Esophagus muscularis mucosa (tissue), 4 donors: ENCODE data around the gene TNS4. TPM values are rescaled to one million over a fixed set of nuclear protein-coding genes. Genes with fewer than 3 reads are reported as not detected.

Experiments used
- DNase-seq: peaks from one replicate; pipeline ENCODE4 v3.0.0-alpha.2; 2017; ENCODE audit errors: extremely low spot score
- H3K27ac ChIP-seq, 4 donors: fragments of 200-600 bp; sonication (generic); replicated peaks in 1 of 4; 1 replicate in 3 of 4; 2 replicates in 1 of 4; pipeline ENCODE4 v1.5.1; 2016 to 2019; ENCODE audit warnings: mild to moderate bottlenecking in 1 of 4
- H3K27me3 ChIP-seq, 4 donors: fragments of 200-600 bp; sonication (generic); one replicate each; pipeline versions ENCODE4 v1.5.1 to v1.6.0; 2016 to 2019
- H3K36me3 ChIP-seq, 4 donors: fragments of 200-600 bp; sonication (generic); one replicate each; pipeline ENCODE4 v1.5.1; 2016 to 2019
- H3K4me1 ChIP-seq, 4 donors: fragments of 200-600 bp; sonication (generic); one replicate each; pipeline ENCODE4 v1.5.1; 2016 to 2019
- H3K4me3 ChIP-seq, 4 donors: fragments of 200-600 bp; sonication (generic); 1 replicate in 2 of 4; 2 replicates in 2 of 4; pipeline ENCODE4 v1.5.1; 2016 to 2019; ENCODE audit warnings: mild to moderate bottlenecking in 4 of 4, moderate library complexity in 1 of 4
- H3K9me3 ChIP-seq, 4 donors: fragments of 200-600 bp; sonication (generic); 1 replicate in 3 of 4; 2 replicates in 1 of 4; pipeline ENCODE4 v1.5.1; 2016 to 2019
- EP300 ChIP-seq: sonication (generic); formaldehyde crosslinking; IDR thresholded peaks from one replicate; pipeline ENCODE4 v1.6.1; 2017; ENCODE audit warnings: antibody characterized with exemption
- POLR2A ChIP-seq: fragments of 450-650 bp; IDR thresholded peaks from one replicate; pipeline ENCODE4 v1.6.1; 2017; ENCODE audit warnings: antibody characterized with exemption, moderate library complexity, mild to moderate bottlenecking, low read depth
- POLR2AphosphoS5 ChIP-seq, 2 donors: sonication (generic); formaldehyde crosslinking; IDR thresholded peaks; one replicate each; pipeline ENCODE4 v1.6.1; 2017; ENCODE audit warnings: antibody characterized with exemption in 2 of 2
- WGBS: methylation state at CpG from one replicate; pipeline ENCODE4 v1.1.5; 2018; 5-methylcytosine and 5-hydroxymethylcytosine counted together
- intact Hi-C: fragments of 100-400 bp; cut with DNase I; formaldehyde crosslinking; loops from one replicate; pipeline ENCODE4 v1.15.1; 2023
- total RNA-seq, 4 donors: library from RNA; depleted of rRNA; stranded (reverse); fragments of >200 nt; gene quantifications; one replicate each; pipeline versions ENCODE4 v1.1.0 to v1.2.1, GENCODE V29; 2016
- TF ChIP-seq, protein P1 (sequence below), 3 experiments: fragments of 200-600 bp in 2 of 3; fragments of 450-650 bp in 1 of 3; sonication (generic) in 2 of 3; IDR thresholded peaks; one replicate each; pipeline ENCODE4 v1.5.1; 2017 to 2019; ENCODE audit warnings: antibody characterized with exemption in 3 of 3, mild to moderate bottlenecking in 2 of 3, moderate library complexity in 1 of 3

The TNS4 gene
- total RNA-seq, 4 donors from 2014 or later: not detected

DNA sequence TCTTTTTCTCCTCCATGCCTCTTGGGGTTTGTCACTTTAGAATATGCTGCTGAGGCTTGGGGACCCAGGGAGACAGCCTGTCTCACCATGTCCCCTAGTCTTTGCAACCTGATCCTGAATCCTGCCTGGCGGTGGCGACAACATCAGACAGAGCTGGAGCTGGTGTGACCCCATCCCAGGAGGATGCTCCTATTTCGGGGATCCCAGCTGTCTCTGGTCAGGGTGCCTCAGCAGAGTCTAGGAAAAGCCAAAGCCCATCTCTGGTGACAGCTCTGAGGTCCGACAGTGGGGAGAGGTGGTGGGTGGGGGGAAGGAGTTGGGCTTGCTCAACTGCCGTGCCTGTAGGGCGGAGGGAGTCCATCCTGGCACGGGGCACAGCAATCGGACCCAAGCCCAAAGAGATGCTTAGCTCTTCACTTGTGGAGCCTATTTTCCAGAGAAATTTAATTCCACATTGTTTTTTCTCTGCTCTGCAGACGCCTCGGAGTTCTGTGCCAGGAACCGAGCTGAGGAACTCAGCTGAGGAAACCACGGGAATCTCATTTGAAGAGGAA, 10.3 kb upstream of the TNS4 start:
- H3K4me3 ChIP-seq: no peak overlapping the region
- intact Hi-C loops: no loop called here
- H3K4me1 ChIP-seq: peaks cover 4 to 10% (median 8%) of the 10 kb centered on the region in 4 donors
- WGBS: 88% methylated on average over 9 of the region's 12 CpGs
- no peak for DNase-seq
- no peak overlapping the region for H3K27ac ChIP-seq
- TF ChIP-seq POLR2AphosphoS5 (IDR thresholded peaks at IDR 0.05) (no peak), POLR2A (no peak), EP300 (no peak)
- TF ChIP-seq, protein P1, sequence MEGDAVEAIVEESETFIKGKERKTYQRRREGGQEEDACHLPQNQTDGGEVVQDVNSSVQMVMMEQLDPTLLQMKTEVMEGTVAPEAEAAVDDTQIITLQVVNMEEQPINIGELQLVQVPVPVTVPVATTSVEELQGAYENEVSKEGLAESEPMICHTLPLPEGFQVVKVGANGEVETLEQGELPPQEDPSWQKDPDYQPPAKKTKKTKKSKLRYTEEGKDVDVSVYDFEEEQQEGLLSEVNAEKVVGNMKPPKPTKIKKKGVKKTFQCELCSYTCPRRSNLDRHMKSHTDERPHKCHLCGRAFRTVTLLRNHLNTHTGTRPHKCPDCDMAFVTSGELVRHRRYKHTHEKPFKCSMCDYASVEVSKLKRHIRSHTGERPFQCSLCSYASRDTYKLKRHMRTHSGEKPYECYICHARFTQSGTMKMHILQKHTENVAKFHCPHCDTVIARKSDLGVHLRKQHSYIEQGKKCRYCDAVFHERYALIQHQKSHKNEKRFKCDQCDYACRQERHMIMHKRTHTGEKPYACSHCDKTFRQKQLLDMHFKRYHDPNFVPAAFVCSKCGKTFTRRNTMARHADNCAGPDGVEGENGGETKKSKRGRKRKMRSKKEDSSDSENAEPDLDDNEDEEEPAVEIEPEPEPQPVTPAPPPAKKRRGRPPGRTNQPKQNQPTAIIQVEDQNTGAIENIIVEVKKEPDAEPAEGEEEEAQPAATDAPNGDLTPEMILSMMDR (IDR thresholded peaks at IDR 0.05): no peak
- no peaks in the 10 kb centered on the region for H3K36me3 ChIP-seq
- H3K9me3 ChIP-seq: no peaks in the 10 kb centered on the region
- no peaks in the 10 kb centered on the region for H3K27me3 ChIP-seq

GRCh38 chr17:40511136-40511535, 9.7 kb upstream of the TNS4 start:
- no peak overlapping the region for H3K27ac ChIP-seq
- no peak for DNase-seq
- TF ChIP-seq POLR2AphosphoS5 (IDR thresholded peaks at IDR 0.05) (no peak), EP300 (no peak), POLR2A (no peak)
- TF ChIP-seq, protein P1 (IDR thresholded peaks at IDR 0.05): no peak
- H3K27me3 ChIP-seq: no peaks in the 10 kb centered on the region
- H3K4me1 ChIP-seq: peaks cover 0 to 7% (median 5%) of the 10 kb centered on the region in 4 donors
- no peaks in the 10 kb centered on the region for H3K36me3 ChIP-seq
- intact Hi-C loops: no loop called here
- WGBS: 96% methylated on average over 2 of the region's 2 CpGs
- no peak overlapping the region for H3K4me3 ChIP-seq
- H3K9me3 ChIP-seq: no peaks in the 10 kb centered on the region

- H3K27ac ChIP-seq: no peak overlapping the region
- intact Hi-C loops: no loop called here
Measured at GRCh38 chr17:40510328-40510648, 8.9 kb upstream of the TNS4 start.

DNA sequence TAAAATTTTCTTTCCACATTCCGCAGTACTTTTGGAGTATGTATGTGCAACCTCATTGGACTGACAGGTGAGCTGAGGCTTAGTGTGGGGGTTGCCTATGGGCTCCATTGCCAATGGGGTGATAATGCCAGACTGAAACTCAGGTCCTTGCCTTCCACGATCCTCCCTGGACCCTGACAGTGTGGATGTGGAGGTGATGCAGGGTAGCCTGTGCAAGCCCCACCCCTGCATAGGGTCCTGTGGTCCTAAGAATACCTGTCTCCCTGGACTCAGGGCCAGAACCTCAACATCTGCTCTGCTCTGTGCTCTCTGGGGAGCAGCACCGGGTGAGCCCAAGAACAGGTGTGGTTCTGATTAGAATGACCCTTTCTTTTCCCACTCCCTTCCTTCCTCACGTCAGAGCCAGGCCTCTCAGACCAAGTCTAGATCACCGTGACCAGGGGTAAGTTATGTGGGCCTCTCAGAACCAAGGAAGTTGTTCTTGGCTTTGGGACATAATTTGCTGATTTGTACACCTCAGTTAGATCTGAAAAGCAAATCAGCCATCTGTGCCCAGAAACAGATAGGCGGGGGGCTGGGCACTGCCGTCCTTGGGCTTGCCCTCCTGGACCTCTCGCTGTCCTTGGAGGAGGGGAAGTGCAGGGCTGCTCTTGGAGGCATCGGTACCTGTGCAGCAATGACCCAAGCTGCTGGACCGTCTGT, 8.4 kb upstream of the TNS4 start:
- TF ChIP-seq EP300 (no peak), POLR2A (no peak), POLR2AphosphoS5 (IDR thresholded peaks at IDR 0.05) (no peak)
- TF ChIP-seq, protein P1 (IDR thresholded peaks at IDR 0.05): no peak
- intact Hi-C loops: no loop called here
- no peak for DNase-seq
- peaks cover 0 to 7% (median 5%) of the 10 kb centered on the region in 4 donors for H3K4me1 ChIP-seq
- no peaks in the 10 kb centered on the region for H3K27me3 ChIP-seq
- H3K27ac ChIP-seq: no peak overlapping the region
- no peaks in the 10 kb centered on the region for H3K36me3 ChIP-seq
- 87% methylated on average over 9 of the region's 10 CpGs for WGBS
- H3K9me3 ChIP-seq: no peaks in the 10 kb centered on the region
- H3K4me3 ChIP-seq: no peak overlapping the region

More at GRCh38 chr17:40510328-40510648, 8.9 kb upstream of the TNS4 start:
- Histone ChIP-seq H3K36me3 (no peaks in the 10 kb centered on the region), H3K4me3 (no peak overlapping the region), H3K9me3 (no peaks in the 10 kb centered on the region), H3K4me1 (peaks cover 0 to 7% (median 5%) of the 10 kb centered on the region in 4 donors), H3K27me3 (no peaks in the 10 kb centered on the region)
- 67% methylated on average over 6 of the region's 8 CpGs for WGBS
- no peak for DNase-seq
- TF ChIP-seq, protein P1 (IDR thresholded peaks at IDR 0.05): no peak
- TF ChIP-seq EP300: no peak
- no peak for TF ChIP-seq POLR2A
- no peak for TF ChIP-seq POLR2AphosphoS5 (IDR thresholded peaks at IDR 0.05)
